Occipital lobe (tissue), 2 donors: ENCODE results near the gene MARCHF7. TPM values are rescaled to one million over a fixed set of nuclear protein-coding genes. Genes with fewer than 3 reads are reported as not detected.

Experiments used
- DNase-seq: peaks from one replicate; lab custom pipeline; 2025; lab: John Stamatoyannopoulos, UW
- total RNA-seq: library from RNA; depleted of rRNA; stranded (reverse); fragments of >200 nt; gene quantifications from one replicate; pipeline ENCODE4 v1.2.3, GENCODE V29; 2014

Gene MARCHF7
- total RNA-seq, 1 donor from 2014 or later: 168 TPM

DNA sequence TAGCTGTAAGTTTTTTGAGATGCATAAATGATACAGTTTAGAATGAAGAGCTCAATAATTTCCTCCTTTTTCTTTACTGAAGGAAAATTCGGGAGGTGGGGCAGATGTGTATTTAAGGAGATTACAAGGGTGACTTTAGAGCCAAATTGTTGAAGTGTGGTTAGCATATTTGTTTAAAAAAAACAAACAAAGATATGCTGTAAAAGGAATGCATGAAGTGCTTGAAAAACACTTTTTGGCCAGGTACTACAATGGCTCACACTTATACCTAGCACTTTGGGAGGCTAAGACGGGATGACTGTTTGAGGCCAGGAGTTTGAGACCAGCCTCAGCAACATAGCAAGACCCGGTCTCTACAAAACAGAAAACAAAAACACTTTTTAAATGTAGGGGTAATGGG is 47.3 kb downstream of the MARCHF7 start:
- DNase-seq: no peak

DNA sequence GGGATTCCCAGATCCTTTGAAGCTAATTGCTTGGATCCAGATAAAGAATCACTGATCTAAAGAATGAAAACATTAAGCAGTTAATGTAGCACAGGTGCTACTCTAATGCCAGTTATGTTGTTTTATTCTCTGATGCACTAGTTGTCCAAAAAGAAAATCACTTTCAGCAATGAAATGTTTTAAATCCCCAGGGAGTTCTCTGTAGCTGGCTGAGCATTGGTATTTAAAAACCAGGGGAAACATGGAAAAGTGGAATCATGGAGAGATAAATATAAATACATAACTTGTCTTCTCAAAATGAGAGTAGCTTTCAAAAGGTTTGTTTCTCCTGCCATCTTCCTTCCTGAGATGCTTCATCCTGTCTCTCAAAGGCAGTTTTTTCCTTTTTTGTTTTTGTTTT is 48.0 kb downstream of the MARCHF7 start:
- DNase-seq: no peak

DNA sequence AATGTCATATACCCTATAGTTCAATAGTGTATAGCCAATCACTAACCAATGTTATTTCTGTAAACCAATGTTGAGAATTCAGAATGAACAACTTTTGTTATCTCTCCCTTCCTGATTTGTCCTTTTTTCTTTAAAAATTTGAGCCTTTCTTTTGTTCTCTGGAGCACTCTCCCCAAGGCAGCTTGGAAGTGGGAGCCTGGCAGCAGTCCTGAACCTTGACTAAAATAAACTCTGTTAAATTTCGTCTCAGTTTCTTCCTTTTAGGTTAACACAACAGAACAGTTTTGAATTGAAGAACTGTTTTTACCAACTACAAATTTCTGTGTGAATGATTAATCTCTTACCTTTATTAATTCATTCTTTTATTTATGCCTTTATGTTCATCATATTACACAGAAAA is 49.8 kb downstream of the MARCHF7 start:
- DNase-seq: no peak

Other genes with a start within 250 kb of the MARCHF7 start
- gene BAZ2B, start 96.0 kb upstream of the MARCHF7 start, total RNA-seq: 189 TPM
- gene CD302, start 85.7 kb downstream of the MARCHF7 start, total RNA-seq: 2.5 TPM
- 0.94 TPM for gene LY75, start 192.2 kb downstream of the MARCHF7 start, total RNA-seq